Ascending aorta (tissue), 2 donors: Measurements from ENCODE around the gene ANO9. TPM values are rescaled to one million over a fixed set of nuclear protein-coding genes. Genes with fewer than 3 reads are reported as not detected.

Source experiments
- DNase-seq, 2 donors: peaks; one replicate each; pipeline ENCODE4 v3.0.0-alpha.2; 2019; ENCODE audit warnings: low spot score in 2 of 2
- H3K27ac ChIP-seq, 2 donors: fragments of 200-600 bp; sonication (generic); one replicate each; pipeline ENCODE4 v1.5.1; 2016 to 2017; ENCODE audit warnings: mild to moderate bottlenecking in 1 of 2
- H3K27me3 ChIP-seq: fragments of 200-600 bp; sonication (generic); one replicate; pipeline ENCODE4 v1.5.1; 2017
- H3K36me3 ChIP-seq, 2 donors: fragments of 200-600 bp; sonication (generic); one replicate each; pipeline ENCODE4 v1.5.1; 2016
- H3K4me1 ChIP-seq, 2 donors: fragments of 200-600 bp; sonication (generic); one replicate each; pipeline ENCODE4 v1.5.1; 2016 to 2017; ENCODE audit warnings: mild to moderate bottlenecking in 1 of 2
- H3K4me3 ChIP-seq, 2 donors: fragments of 200-600 bp; sonication (generic); one replicate each; pipeline ENCODE4 v1.5.1; 2016 to 2017; ENCODE audit warnings: mild to moderate bottlenecking in 1 of 2
- H3K9me3 ChIP-seq, 2 donors: fragments of 200-600 bp; sonication (generic); one replicate each; pipeline ENCODE4 v1.5.1; 2016
- CTCF ChIP-seq, 3 experiments: fragments of 200-600 bp in 2 of 3; fragments of 450-650 bp in 1 of 3; sonication (generic) in 2 of 3; IDR thresholded peaks; one replicate each; pipeline ENCODE4 v1.5.1; 2016 to 2019; ENCODE audit warnings: antibody characterized with exemption in 3 of 3, mild to moderate bottlenecking in 1 of 3, moderate library complexity in 1 of 3
- intact Hi-C: fragments of 100-400 bp; cut with DNase I; formaldehyde crosslinking; loops from one replicate; pipeline ENCODE4 v1.15.1; 2023
- total RNA-seq: library from RNA; depleted of rRNA; stranded (reverse); fragments of >200 nt; gene quantifications from one replicate; pipeline ENCODE4 v1.1.0, GENCODE V29; 2016

The ANO9 gene
- total RNA-seq, 1 donor from 2014 or later, result 4.0 TPM

DNA sequence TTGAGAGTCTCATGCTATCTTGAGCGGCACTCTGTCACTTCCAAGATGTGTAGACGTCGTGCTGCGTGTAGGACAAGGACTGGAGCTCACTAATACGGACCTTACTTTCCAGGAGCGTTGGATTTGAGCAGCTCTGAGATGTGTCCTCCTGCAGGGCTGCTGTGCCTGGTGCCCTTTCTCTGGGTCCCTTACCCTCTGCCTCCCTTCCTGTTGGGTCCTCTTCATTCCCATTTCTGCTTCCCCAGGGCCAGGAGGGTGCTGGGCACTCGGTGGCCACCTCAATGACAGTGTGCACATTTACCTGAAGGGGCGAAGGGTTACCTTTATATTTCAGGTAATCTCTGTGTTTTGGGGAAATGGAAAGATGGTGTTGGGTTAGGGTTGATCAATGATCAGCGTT, 12.2 kb upstream of the ANO9 start:
- no peaks in the 10 kb centered on the region for H3K9me3 ChIP-seq
- no peak for DNase-seq
- intact Hi-C loops, result loop anchor here (5.0 kb wide), 1 partner anchor 247 kb away; the partner anchor contains the start of genes BET1L and RIC8A

DNA sequence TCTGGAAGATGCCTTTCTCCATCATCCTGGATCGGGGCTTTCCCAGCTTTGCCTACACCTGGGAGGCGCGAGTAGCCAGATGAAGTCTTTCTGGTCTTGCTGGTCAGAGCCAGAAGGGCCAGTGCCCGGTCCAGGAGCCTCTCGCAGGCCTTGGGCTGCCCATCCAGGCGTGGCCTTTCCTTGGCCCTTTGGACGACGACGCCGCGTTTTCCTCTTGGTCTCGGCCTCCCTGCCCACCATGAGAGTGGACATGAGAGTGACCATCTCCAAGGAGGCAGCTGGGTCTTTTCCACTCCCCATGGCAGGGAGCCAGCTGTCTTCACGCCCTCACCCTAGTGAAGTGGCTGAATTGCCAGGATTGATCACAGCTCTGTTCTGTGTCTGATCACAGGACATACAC, 11.8 kb upstream of the ANO9 start:
- intact Hi-C loops, result loop anchor here (5.0 kb wide), 1 partner anchor 246 kb away; the partner anchor contains the start of genes BET1L and RIC8A
- Histone ChIP-seq H3K27me3 (no peaks in the 10 kb centered on the region), H3K27ac (no peak overlapping the region), H3K36me3 (peaks cover 5 to 18% of the 10 kb centered on the region in 2 donors), H3K4me1 (peaks cover 7 to 15% of the 10 kb centered on the region in 2 donors), H3K4me3 (no peak overlapping the region), H3K9me3 (no peaks in the 10 kb centered on the region)
- no peak for TF ChIP-seq CTCF (IDR thresholded peaks at IDR 0.05)
- no peak for DNase-seq

More for the DNA sequence above, 12.2 kb upstream of the ANO9 start:
- Histone ChIP-seq H3K27ac (no peak overlapping the region), H3K36me3 (peaks cover 5 to 18% of the 10 kb centered on the region in 2 donors), H3K4me3 (no peak overlapping the region), H3K27me3 (no peaks in the 10 kb centered on the region), H3K4me1 (peaks cover 7 to 12% of the 10 kb centered on the region in 2 donors)
- no peak for TF ChIP-seq CTCF (IDR thresholded peaks at IDR 0.05)

GRCh38 chr11:452916-453527, 11.2 kb upstream of the ANO9 start:
- no peaks in the 10 kb centered on the region for H3K9me3 ChIP-seq
- H3K36me3 ChIP-seq, result peaks cover 5 to 18% of the 10 kb centered on the region in 2 donors
- intact Hi-C loops, result loop anchor here (5.0 kb wide), 1 partner anchor 246 kb away; the partner anchor contains the start of genes BET1L and RIC8A
- peaks cover 7 to 18% of the 10 kb centered on the region in 2 donors for H3K4me1 ChIP-seq
- H3K27me3 ChIP-seq, result no peaks in the 10 kb centered on the region
- TF ChIP-seq CTCF (IDR thresholded peaks at IDR 0.05), result no peak
- DNase-seq, result no peak
- H3K27ac ChIP-seq, result no peak overlapping the region
- no peak overlapping the region for H3K4me3 ChIP-seq

GRCh38 chr11:452203-452744, 10.5 kb upstream of the ANO9 start:
- no peak overlapping the region for H3K27ac ChIP-seq

GRCh38 chr11:451738-452137, 9.9 kb upstream of the ANO9 start:
- H3K27me3 ChIP-seq, result no peaks in the 10 kb centered on the region
- peak overlapping the region; percentile 94 to 98 for H3K4me3 ChIP-seq
- H3K9me3 ChIP-seq, result no peaks in the 10 kb centered on the region
- H3K4me1 ChIP-seq, result peaks cover 7 to 20% of the 10 kb centered on the region in 2 donors
- intact Hi-C loops, result loop anchor here (2.0 to 5.0 kb wide), 3 partner anchors 17 to 244 kb away; partner anchors contain the start of genes BET1L and RIC8A
- no peak for TF ChIP-seq CTCF (IDR thresholded peaks at IDR 0.05)
- peaks cover 5 to 18% of the 10 kb centered on the region in 2 donors for H3K36me3 ChIP-seq
- H3K27ac ChIP-seq, result no peak overlapping the region
- no peak for DNase-seq

More at GRCh38 chr11:452203-452744, 10.5 kb upstream of the ANO9 start:
- H3K4me3 ChIP-seq, result no peak overlapping the region
- H3K4me1 ChIP-seq, result peaks cover 7 to 20% of the 10 kb centered on the region in 2 donors
- no peak for DNase-seq
- no peaks in the 10 kb centered on the region for H3K9me3 ChIP-seq
- no peaks in the 10 kb centered on the region for H3K27me3 ChIP-seq
- intact Hi-C loops, result loop anchor here (5.0 kb wide), 1 partner anchor 245 kb away; the partner anchor contains the start of genes BET1L and RIC8A
- no peak for TF ChIP-seq CTCF (IDR thresholded peaks at IDR 0.05)
- H3K36me3 ChIP-seq, result peaks cover 5 to 18% of the 10 kb centered on the region in 2 donors
